ENCODE results near the gene ANKFY1. TPM values are rescaled to one million over a fixed set of nuclear protein-coding genes. Genes with fewer than 3 reads are reported as not detected.

ANKFY1 gene
- total RNA-seq, 6 experiments from 2014 or later = 21.3 to 34.9 (median 29.5) TPM

- no peaks in the 10 kb centered on the region for H3K9me3 ChIP-seq
- H3K36me3 ChIP-seq = peaks cover 0 to 14% (median 0%) of the 10 kb centered on the region in 4 donors
- no peaks in the 10 kb centered on the region for H3K4me1 ChIP-seq
- WGBS (ENCODE audit: insufficient coverage, low coverage, low lambda C conversion rate, missing lambda C conversion rate) = 70% methylated on average over 4 of the region's 4 CpGs
- no peak overlapping the region for H3K4me3 ChIP-seq
- no peak for ATAC-seq
- DNase-seq = no peak
- no peak overlapping the region for H3K27ac ChIP-seq
- no peak for TF ChIP-seq POLR2A (IDR thresholded peaks at IDR 0.05)
- no peaks in the 10 kb centered on the region for H3K27me3 ChIP-seq
- intact Hi-C loops (cut with DNase I) = no loop called here
Measured at GRCh38 chr17:4272972-4273368, 9.2 kb upstream of the ANKFY1 start.

GRCh38 chr17:4272213-4272971 is 8.6 kb upstream of the ANKFY1 start:
- Histone ChIP-seq H3K9me3 (no peaks in the 10 kb centered on the region), H3K27me3 (no peaks in the 10 kb centered on the region), H3K36me3 (peaks cover 0 to 14% (median 0%) of the 10 kb centered on the region in 4 donors), H3K4me1 (no peaks in the 10 kb centered on the region), H3K4me3 (no peak overlapping the region), H3K27ac (no peak overlapping the region)
- TF ChIP-seq POLR2A (IDR thresholded peaks at IDR 0.05) (no peak), CTCF (IDR thresholded peaks at IDR 0.05) (no peak)
- DNase-seq = no peak
- ATAC-seq = peak in 2 of 4 donors; percentile 35 to 59
- intact Hi-C loops (cut with DNase I) = no loop called here
- WGBS (ENCODE audit: insufficient coverage, low coverage, low lambda C conversion rate, missing lambda C conversion rate) = 80% methylated on average over 5 of the region's 6 CpGs

GRCh38 chr17:4270736-4271135 is 7.0 kb upstream of the ANKFY1 start:
- H3K27me3 ChIP-seq = no peaks in the 10 kb centered on the region
- H3K4me1 ChIP-seq = no peaks in the 10 kb centered on the region
- TF ChIP-seq CTCF (IDR thresholded peaks at IDR 0.05) (no peak), POLR2A (IDR thresholded peaks at IDR 0.05) (no peak)
- H3K27ac ChIP-seq = no peak overlapping the region
- WGBS (ENCODE audit: insufficient coverage, low coverage, low lambda C conversion rate, missing lambda C conversion rate) = 66% methylated on average over 3 of the region's 3 CpGs
- no peaks in the 10 kb centered on the region for H3K9me3 ChIP-seq
- no peak overlapping the region for H3K4me3 ChIP-seq
- intact Hi-C loops (cut with DNase I) = no loop called here
- DNase-seq (no peak), ATAC-seq (no peak)
- peaks cover 0 to 14% (median 0%) of the 10 kb centered on the region in 4 donors for H3K36me3 ChIP-seq

GRCh38 chr17:4269915-4270314 is 6.1 kb upstream of the ANKFY1 start:
- intact Hi-C loops (cut with DNase I) = no loop called here
- WGBS (ENCODE audit: insufficient coverage, low coverage, low lambda C conversion rate, missing lambda C conversion rate) = 91% methylated on average over 4 of the region's 4 CpGs
- DNase-seq = no peak
- no peak for ATAC-seq
- no peak overlapping the region for H3K27ac ChIP-seq
- no peaks in the 10 kb centered on the region for H3K4me1 ChIP-seq
- H3K27me3 ChIP-seq = no peaks in the 10 kb centered on the region
- H3K9me3 ChIP-seq = no peaks in the 10 kb centered on the region
- H3K4me3 ChIP-seq = no peak overlapping the region
- H3K36me3 ChIP-seq = peaks cover 0 to 14% (median 0%) of the 10 kb centered on the region in 4 donors
- TF ChIP-seq POLR2A (IDR thresholded peaks at IDR 0.05) (no peak), CTCF (IDR thresholded peaks at IDR 0.05) (no peak)

GRCh38 chr17:4267402-4267801 is 3.6 kb upstream of the ANKFY1 start:
- peaks cover 0 to 14% (median 0%) of the 10 kb centered on the region in 4 donors for H3K36me3 ChIP-seq
- H3K27me3 ChIP-seq = no peaks in the 10 kb centered on the region
- peaks cover 0 to 7% (median 3%) of the 10 kb centered on the region in 4 donors for H3K4me1 ChIP-seq
- no peak overlapping the region for H3K4me3 ChIP-seq
- no peak overlapping the region for H3K27ac ChIP-seq
- TF ChIP-seq POLR2A (IDR thresholded peaks at IDR 0.05) = no peak
- TF ChIP-seq CTCF (IDR thresholded peaks at IDR 0.05) = no peak
- ATAC-seq = no peak
- intact Hi-C loops (cut with DNase I) = no loop called here
- WGBS (ENCODE audit: insufficient coverage, low coverage, low lambda C conversion rate, missing lambda C conversion rate) = 90% methylated on average over 5 of the region's 8 CpGs
- H3K9me3 ChIP-seq = no peaks in the 10 kb centered on the region
- DNase-seq = no peak
